22Rv1 (cell line): ENCODE data around the gene USP54.

Experiments used
- H3K27ac ChIP-seq: fragments of 450-650 bp; 2 replicates; pipeline ENCODE4 v1.5.1; 2017
- ZFX ChIP-seq: fragments of 450-650 bp; IDR thresholded peaks from 2 replicates; pipeline ENCODE4 v1.6.1; 2017; ENCODE audit warnings: antibody characterized with exemption, borderline replicate concordance
- TF ChIP-seq, protein P1 (sequence below): fragments of 450-650 bp; IDR thresholded peaks from 2 replicates; pipeline ENCODE4 v1.5.1; 2017; ENCODE audit warnings: mild to moderate bottlenecking

Gene USP54

DNA sequence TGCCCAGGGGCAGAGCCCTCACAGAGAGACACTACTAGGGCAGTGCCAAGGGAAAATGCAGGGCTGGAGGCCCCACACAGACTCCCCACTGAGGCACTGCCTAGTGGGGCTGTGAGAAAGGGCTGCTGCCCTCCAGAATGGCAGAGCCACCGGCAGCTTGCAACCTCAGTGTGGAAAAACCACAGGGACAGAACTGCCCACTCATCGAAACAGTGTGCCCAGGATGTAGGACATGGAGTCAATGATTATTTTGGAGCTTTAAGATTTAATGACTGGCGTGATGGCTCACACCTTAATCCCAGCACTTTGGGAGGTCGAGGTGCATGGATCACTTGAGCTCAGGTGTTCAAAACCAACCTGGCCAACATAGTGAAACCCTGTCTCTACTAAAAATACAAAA lies 130.2 kb downstream of the USP54 start:
- H3K27ac ChIP-seq = no peak overlapping the region
- TF ChIP-seq ZFX = no peak
- TF ChIP-seq, protein P1, sequence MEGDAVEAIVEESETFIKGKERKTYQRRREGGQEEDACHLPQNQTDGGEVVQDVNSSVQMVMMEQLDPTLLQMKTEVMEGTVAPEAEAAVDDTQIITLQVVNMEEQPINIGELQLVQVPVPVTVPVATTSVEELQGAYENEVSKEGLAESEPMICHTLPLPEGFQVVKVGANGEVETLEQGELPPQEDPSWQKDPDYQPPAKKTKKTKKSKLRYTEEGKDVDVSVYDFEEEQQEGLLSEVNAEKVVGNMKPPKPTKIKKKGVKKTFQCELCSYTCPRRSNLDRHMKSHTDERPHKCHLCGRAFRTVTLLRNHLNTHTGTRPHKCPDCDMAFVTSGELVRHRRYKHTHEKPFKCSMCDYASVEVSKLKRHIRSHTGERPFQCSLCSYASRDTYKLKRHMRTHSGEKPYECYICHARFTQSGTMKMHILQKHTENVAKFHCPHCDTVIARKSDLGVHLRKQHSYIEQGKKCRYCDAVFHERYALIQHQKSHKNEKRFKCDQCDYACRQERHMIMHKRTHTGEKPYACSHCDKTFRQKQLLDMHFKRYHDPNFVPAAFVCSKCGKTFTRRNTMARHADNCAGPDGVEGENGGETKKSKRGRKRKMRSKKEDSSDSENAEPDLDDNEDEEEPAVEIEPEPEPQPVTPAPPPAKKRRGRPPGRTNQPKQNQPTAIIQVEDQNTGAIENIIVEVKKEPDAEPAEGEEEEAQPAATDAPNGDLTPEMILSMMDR = no peak

DNA sequence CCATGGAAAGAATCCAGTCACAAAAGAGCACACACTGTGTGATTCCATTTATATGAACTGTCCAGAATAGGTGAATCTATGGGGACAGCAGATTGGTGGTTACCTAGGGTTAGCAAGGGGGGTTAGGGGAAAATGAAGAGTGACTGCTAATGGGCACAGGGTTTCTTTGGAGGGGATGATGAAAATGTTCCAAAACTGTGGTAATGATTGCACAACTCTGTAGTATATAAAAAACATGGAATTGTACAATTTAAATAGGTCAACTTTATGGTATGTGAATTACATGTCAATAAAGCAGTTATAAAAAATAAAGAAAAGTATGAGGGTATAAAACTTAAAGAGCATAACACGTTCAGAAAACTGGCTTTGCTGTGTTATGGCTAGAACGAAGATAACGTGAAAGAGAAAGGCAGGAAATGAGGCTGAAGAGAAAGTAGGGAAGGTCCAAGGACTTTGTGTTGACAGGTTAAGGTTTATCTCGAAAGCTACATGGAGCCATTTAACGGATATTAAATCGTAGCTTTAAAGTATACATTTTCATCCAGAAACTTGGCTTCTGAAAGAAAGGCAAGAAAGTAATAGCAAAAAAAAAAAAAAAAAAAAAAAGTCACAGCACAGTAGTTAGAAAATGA lies 131.3 kb downstream of the USP54 start:
- TF ChIP-seq, protein P1 = no peak

DNA sequence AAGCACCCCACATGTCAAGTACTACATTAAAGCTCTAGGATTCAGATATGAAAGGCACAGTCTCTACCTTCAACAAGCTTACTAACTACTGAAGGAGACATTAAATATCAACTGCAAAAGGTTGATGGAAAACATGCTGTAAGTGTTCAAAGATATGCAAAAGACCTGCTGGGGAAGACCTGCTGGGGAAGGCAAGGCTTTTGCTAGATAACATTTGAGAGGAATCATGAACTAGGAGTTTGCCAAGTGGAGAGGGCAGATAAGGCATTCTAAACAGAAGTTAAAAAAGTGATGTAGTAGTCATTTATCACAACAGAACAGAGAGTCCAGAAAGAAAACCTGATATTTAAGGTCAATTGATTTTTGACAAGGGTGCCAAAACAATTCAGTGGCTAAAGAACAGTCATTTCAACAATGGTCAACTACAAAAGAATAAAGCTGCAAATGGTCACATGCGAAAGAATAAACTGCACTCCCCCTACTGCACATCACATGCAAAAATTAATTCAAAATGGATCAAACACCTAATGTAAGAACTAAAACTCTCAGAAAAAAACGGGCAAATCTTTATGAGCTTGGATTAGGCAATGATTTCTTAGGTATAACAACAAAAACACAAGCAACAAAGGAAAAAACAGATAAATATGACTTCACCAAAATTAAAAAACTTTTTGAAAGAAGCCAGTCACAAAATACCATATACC lies 134.8 kb downstream of the USP54 start:
- no peak overlapping the region for H3K27ac ChIP-seq
- TF ChIP-seq, protein P1 = no peak
- no peak for TF ChIP-seq ZFX

More for the DNA sequence above, 131.3 kb downstream of the USP54 start:
- no peak overlapping the region for H3K27ac ChIP-seq

DNA sequence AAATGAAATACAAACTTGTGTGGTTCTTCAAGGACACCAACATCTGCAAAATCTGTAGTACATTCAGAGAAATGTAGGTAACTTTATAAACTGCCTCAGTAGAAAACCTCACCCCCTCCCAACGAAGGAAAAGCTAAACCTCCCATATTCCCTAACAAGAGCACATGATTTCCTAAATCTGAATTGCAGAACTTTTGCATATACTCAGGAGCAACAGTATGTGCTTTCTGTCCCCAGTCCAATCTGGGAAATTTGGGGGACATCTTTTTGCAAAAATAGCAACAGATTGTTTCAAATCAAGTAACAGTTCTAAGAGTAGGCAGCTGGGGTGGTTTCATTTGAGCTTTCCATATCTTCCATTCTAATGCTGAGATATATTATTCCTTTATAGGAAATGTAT lies 142.0 kb downstream of the USP54 start:
- TF ChIP-seq, protein P1 = no peak
- no peak for TF ChIP-seq ZFX
- H3K27ac ChIP-seq = no peak overlapping the region

DNA sequence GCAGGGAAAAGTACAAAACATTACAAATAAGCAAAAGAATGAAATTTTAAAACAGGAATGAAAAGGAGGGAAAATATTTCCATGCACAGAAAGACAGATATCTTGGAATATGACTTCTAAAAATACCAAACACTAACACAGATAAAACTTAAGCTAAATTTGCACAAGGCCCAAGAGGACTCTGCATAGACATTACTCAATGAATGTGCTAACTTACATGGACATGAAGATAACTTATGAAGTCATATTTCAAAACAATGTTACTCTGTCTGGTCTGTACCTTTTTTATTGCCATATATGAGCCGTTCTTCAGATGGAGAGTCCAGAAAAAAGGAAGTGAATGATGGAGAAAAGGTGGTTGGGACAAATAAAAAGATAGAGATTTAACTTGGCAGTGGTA lies 142.8 kb downstream of the USP54 start:
- no peak overlapping the region for H3K27ac ChIP-seq
- TF ChIP-seq, protein P1 = no peak
- no peak for TF ChIP-seq ZFX
